ENCODE measurements around the gene LSMEM2. TPM values are rescaled to one million over a fixed set of nuclear protein-coding genes. Genes with fewer than 3 reads are reported as not detected.

The LSMEM2 gene
- total RNA-seq, 1 donor from 2014 or later, result not detected

DNA sequence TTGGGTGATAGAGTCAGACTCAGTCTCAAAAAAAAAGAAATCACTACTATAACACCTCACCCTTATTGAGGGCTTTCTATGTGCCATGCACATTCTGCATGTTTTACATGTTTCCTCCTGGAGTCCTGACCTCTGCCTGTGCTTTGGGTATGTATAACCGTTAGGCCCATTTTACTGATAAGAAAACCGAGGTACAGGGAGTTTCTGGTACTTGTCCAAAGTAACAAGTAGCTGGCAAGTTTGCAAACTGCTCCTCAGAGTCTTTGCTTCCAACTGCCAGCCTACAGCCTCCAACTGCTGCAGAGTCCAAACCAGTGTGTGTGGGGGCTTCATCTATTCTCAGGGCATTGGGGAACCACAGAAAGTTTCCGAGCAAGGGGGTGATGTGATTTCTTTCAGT lies 46.6 kb upstream of the LSMEM2 start:
- no peaks in the 10 kb centered on the region for H3K27me3 Mint-ChIP-seq (ENCODE audit: low read depth)
- DNase-seq (ENCODE audit: low spot score), result no peak
- H3K27ac Mint-ChIP-seq (ENCODE audit: unreplicated experiment), result no peak overlapping the region
- TF ChIP-seq, protein P1, sequence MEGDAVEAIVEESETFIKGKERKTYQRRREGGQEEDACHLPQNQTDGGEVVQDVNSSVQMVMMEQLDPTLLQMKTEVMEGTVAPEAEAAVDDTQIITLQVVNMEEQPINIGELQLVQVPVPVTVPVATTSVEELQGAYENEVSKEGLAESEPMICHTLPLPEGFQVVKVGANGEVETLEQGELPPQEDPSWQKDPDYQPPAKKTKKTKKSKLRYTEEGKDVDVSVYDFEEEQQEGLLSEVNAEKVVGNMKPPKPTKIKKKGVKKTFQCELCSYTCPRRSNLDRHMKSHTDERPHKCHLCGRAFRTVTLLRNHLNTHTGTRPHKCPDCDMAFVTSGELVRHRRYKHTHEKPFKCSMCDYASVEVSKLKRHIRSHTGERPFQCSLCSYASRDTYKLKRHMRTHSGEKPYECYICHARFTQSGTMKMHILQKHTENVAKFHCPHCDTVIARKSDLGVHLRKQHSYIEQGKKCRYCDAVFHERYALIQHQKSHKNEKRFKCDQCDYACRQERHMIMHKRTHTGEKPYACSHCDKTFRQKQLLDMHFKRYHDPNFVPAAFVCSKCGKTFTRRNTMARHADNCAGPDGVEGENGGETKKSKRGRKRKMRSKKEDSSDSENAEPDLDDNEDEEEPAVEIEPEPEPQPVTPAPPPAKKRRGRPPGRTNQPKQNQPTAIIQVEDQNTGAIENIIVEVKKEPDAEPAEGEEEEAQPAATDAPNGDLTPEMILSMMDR (IDR thresholded peaks at IDR 0.05), result no peak
- H3K9me3 Mint-ChIP-seq (ENCODE audit: low read depth), result no peaks in the 10 kb centered on the region
- peaks cover 2% of the 10 kb centered on the region for H3K36me3 Mint-ChIP-seq (ENCODE audit: low read depth)
- H3K4me3 Mint-ChIP-seq (ENCODE audit: unreplicated experiment), result no peak overlapping the region
- peaks cover 16% of the 10 kb centered on the region for H3K4me1 Mint-ChIP-seq (ENCODE audit: low read depth)

DNA sequence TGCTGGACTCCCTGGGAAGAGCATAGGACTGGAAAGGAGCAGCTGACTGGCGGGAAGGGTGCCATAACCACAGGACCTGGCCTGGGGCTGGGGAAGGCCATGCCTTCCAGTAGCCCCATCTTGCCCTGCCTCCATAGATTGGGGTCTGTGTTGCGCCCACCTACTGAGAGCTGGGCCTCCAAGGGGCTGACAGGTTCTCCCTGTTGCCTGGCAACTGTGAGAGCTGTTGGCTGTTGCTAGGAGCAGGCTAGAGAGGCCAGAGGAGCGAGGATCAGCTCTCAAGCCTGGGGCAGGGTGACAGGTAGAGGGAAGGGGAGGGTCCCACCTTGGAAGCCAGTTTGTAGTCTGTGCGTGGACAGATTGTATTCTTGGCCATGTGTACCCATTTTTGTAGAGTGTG lies 45.7 kb upstream of the LSMEM2 start:
- Mint-ChIP-seq H3K4me3 (ENCODE audit: unreplicated experiment) (no peak overlapping the region), H3K27ac (ENCODE audit: unreplicated experiment) (peak overlapping the region; percentile 22), H3K27me3 (ENCODE audit: low read depth) (no peaks in the 10 kb centered on the region), H3K36me3 (ENCODE audit: low read depth) (peaks cover 2% of the 10 kb centered on the region), H3K9me3 (ENCODE audit: low read depth) (no peaks in the 10 kb centered on the region), H3K4me1 (ENCODE audit: low read depth) (peaks cover 12% of the 10 kb centered on the region)
- DNase-seq (ENCODE audit: low spot score), result no peak
- TF ChIP-seq, protein P1 (IDR thresholded peaks at IDR 0.05), result no peak

DNA sequence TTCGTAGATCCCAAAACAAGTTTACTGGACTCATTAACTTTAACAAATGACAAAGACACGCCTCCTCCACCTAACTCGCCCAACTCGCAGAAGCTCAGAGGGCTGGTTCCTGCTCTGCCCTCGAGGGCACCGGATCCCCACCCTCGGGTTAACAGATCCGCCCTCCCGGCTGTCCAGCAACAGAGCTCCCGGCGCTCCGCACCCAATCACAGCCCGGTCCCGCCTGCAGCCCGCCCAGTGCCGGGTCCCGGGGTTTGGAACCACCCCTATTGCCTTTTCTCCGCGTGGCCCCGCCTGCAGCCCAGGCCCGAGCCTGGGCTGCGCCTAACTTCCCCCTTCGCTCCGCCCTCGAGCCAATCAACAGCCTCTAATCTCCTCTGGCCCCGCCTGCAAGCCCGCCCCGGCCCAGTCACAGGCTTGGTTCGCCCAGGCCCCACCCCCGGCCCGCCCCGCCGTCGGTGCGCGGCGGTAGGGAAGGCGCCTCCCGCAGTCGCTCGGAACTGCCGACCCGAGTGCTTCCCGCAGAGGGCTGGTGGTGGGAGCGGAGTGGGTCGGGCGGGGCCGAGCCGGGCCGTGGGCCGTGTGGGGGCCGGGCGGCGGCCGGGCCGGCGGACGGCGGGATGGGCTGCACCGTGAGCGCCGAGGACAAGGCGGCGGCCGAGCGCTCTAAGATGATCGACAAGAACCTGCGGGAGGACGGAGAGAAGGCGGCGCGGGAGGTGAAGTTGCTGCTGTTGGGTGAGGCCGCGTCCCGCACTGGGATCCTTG lies 43.0 kb upstream of the LSMEM2 start, which contains the start of gene GNAI2:
Gene GNAI2, plus strand, starts transcription at position 489 of the 768 bp plus-strand sequence. Its CDS starts 132 bp downstream, at position 621.
- Mint-ChIP-seq H3K27ac (ENCODE audit: unreplicated experiment) (peak within 1 kb of the TSS; percentile 95), H3K36me3 (ENCODE audit: low read depth) (peaks cover 2% of the 10 kb centered on the region), H3K4me1 (ENCODE audit: low read depth) (peaks cover 30% of the 10 kb centered on the region), H3K4me3 (ENCODE audit: unreplicated experiment) (peak within 1 kb of the TSS; percentile 98), H3K9me3 (ENCODE audit: low read depth) (no peaks in the 10 kb centered on the region), H3K27me3 (ENCODE audit: low read depth) (no peaks in the 10 kb centered on the region)
- TF ChIP-seq, protein P1 (IDR thresholded peaks at IDR 0.05), result no peak
- peak; percentile 99 for DNase-seq (ENCODE audit: low spot score)

DNA sequence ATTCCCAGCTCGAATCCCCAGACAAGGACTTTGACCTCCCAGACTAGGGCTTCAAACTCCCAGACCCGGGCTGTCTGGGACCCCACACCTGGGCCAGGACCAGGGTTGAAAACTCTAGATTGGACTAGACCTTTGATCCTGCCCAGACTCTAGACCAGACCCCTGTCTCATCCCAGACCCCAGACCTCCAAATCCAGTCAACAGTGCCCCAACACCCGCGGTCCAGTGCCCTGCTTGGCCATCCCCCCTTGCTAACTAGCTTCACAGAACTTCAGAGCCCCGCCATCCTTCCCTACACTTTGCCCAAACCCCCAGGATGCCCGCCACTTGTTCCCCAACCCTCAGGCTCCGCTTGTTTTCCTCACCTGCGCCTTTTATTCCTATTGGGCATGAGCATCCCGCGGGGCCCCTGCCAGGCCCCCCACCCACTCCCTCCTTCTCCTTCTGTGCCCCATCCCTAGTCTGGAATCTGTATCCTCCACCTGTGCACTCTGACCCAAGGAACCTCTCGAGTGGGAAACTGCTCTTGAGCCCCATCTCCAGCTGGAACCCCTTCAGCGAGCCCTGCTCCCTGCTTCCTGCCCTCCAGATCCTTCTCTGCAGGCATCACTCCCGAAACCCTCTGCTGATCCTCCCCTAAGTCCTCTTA lies 42.3 kb upstream of the LSMEM2 start:
- Mint-ChIP-seq H3K27me3 (ENCODE audit: low read depth) (no peaks in the 10 kb centered on the region), H3K36me3 (ENCODE audit: low read depth) (peaks cover 4% of the 10 kb centered on the region), H3K27ac (ENCODE audit: unreplicated experiment) (peak overlapping the region; percentile 95), H3K4me3 (ENCODE audit: unreplicated experiment) (peak overlapping the region; percentile 98), H3K4me1 (ENCODE audit: low read depth) (peaks cover 34% of the 10 kb centered on the region), H3K9me3 (ENCODE audit: low read depth) (no peaks in the 10 kb centered on the region)
- DNase-seq (ENCODE audit: low spot score), result no peak
- TF ChIP-seq, protein P1 (IDR thresholded peaks at IDR 0.05), result no peak

DNA sequence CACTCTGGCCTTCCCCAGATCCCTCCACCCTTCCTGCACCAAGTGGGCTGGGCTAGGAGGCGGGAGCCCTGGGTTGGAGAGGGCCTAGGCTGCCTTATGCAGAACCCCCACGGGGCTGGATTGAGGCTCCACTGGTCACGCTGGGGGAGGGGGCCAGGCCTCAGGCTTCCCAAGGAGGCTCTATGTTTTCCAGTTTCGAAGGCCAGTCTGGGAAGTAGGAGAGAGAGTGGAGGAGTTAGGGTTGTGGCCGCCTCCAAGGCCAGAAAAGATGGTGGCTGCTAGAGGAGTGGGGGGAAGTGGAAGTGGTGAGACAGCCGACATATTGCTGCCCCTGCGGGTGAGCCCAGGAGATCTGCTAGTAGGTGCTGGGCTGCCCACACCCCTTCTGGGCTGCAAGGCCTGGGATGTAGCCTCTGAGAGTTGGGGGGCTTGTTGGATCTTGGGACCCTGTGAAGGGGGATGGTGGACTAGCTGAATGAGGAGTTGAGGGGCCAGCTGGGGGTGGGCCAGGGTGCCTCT lies 41.7 kb upstream of the LSMEM2 start:
- H3K36me3 Mint-ChIP-seq (ENCODE audit: low read depth), result peaks cover 4% of the 10 kb centered on the region
- no peak for DNase-seq (ENCODE audit: low spot score)
- H3K27me3 Mint-ChIP-seq (ENCODE audit: low read depth), result no peaks in the 10 kb centered on the region
- peaks cover 38% of the 10 kb centered on the region for H3K4me1 Mint-ChIP-seq (ENCODE audit: low read depth)
- H3K27ac Mint-ChIP-seq (ENCODE audit: unreplicated experiment), result peak overlapping the region; percentile 95
- H3K9me3 Mint-ChIP-seq (ENCODE audit: low read depth), result no peaks in the 10 kb centered on the region
- peak overlapping the region; percentile 98 for H3K4me3 Mint-ChIP-seq (ENCODE audit: unreplicated experiment)
- TF ChIP-seq, protein P1 (IDR thresholded peaks at IDR 0.05), result no peak
